Keratinocyte (primary cell): ENCODE data around the gene CEP20. TPM values are rescaled to one million over a fixed set of nuclear protein-coding genes. Genes with fewer than 3 reads are reported as not detected.

Experiments used
- DNase-seq: peaks from one replicate; pipeline ENCODE4 v3.0.0-alpha.2; 2011; ENCODE audit warnings: low read depth, missing footprints, low spot score
- FAIRE-seq: peaks from 2 replicates; lab custom pipeline; 2011; peaks lifted over from hg19 to GRCh38; lab: Jason Lieb, UNC
- H2AFZ ChIP-seq: 2 replicates; pipeline ENCODE4 v1.6.0; 2012; ENCODE audit warnings: low read length, control low read depth, inconsistent platforms; ENCODE audit not compliant: control insufficient read depth
- H3K27ac ChIP-seq: 2 replicates; pipeline ENCODE4 v1.5.1; 2011; ENCODE audit warnings: low read length; ENCODE audit not compliant: control insufficient read depth, insufficient read depth
- H3K27me3 ChIP-seq: 3 replicates; pipeline ENCODE4 v1.6.0; 2011; ENCODE audit warnings: low read length; ENCODE audit not compliant: control insufficient read depth, insufficient read depth; ENCODE audit errors: extremely low read depth
- H3K36me3 ChIP-seq, 2 experiments: 2 replicates in 1 of 2; 3 replicates in 1 of 2; pipeline ENCODE4 v1.5.1; 2011; ENCODE audit warnings: low read length in 2 of 2, mild to moderate bottlenecking in 1 of 2; ENCODE audit not compliant: control insufficient read depth in 2 of 2, insufficient read depth in 2 of 2; ENCODE audit errors: extremely low read depth in 1 of 2
- H3K4me1 ChIP-seq: 3 replicates; pipeline ENCODE4 v1.5.1; 2011; ENCODE audit warnings: low read length; ENCODE audit not compliant: control insufficient read depth, insufficient read depth; ENCODE audit errors: extremely low read depth
- H3K4me2 ChIP-seq: 3 replicates; pipeline ENCODE4 v1.6.0; 2011; ENCODE audit warnings: low read depth, low read length; ENCODE audit not compliant: control insufficient read depth, insufficient read depth; ENCODE audit errors: extremely low read depth
- H3K4me3 ChIP-seq, 3 experiments: fragments of 200-600 bp in 1 of 3; sonication (generic) in 1 of 3; 2 replicates in 2 of 3; 3 replicates in 1 of 3; pipeline ENCODE4 v1.5.1; 2011 to 2016; ENCODE audit warnings: low read length in 3 of 3, mild to moderate bottlenecking in 3 of 3, control low read depth in 2 of 3, inconsistent platforms in 1 of 3, low read depth in 1 of 3, mixed read lengths in 1 of 3, mixed run types in 1 of 3, moderate library complexity in 1 of 3; ENCODE audit not compliant: control insufficient read depth in 2 of 3, insufficient read depth in 2 of 3; ENCODE audit errors: extremely low read depth in 1 of 3
- H3K79me2 ChIP-seq: 2 replicates; pipeline ENCODE4 v1.6.0; 2012; ENCODE audit warnings: low read length; ENCODE audit not compliant: control insufficient read depth, insufficient read depth
- H3K9ac ChIP-seq: 3 replicates; pipeline ENCODE4 v1.6.0; 2011; ENCODE audit warnings: low read length; ENCODE audit not compliant: control insufficient read depth, insufficient read depth; ENCODE audit errors: extremely low read depth
- H3K9me1 ChIP-seq: 3 replicates; pipeline ENCODE4 v1.6.0; 2011; ENCODE audit warnings: low read length; ENCODE audit not compliant: control insufficient read depth, insufficient read depth; ENCODE audit errors: extremely low read depth
- H3K9me3 ChIP-seq: 2 replicates; pipeline ENCODE4 v1.5.1; 2012; ENCODE audit warnings: low read depth, low read length; ENCODE audit not compliant: control insufficient read depth
- H4K20me1 ChIP-seq: 3 replicates; pipeline ENCODE4 v1.6.0; 2011; ENCODE audit warnings: low read length; ENCODE audit not compliant: control insufficient read depth, insufficient read depth; ENCODE audit errors: extremely low read depth
- CTCF ChIP-seq, 3 experiments: IDR thresholded peaks in 1 of 3; conservative IDR thresholded peaks in 1 of 3; optimal IDR thresholded peaks in 1 of 3; 2 replicates in 2 of 3; 3 replicates in 1 of 3; pipeline versions ENCODE3 to v1.5.1; 2011; ENCODE audit warnings: low read length in 3 of 3, mild to moderate bottlenecking in 3 of 3, moderate library complexity in 2 of 3, control low read depth in 1 of 3, inconsistent platforms in 1 of 3; ENCODE audit not compliant: insufficient read depth in 2 of 3; ENCODE audit errors: extremely low read depth in 1 of 3
- EZH2 ChIP-seq: IDR thresholded peaks from one replicate; pipeline ENCODE4 v1.6.1; 2012; ENCODE audit warnings: inconsistent platforms, mild to moderate bottlenecking, low read length, moderate library complexity
- dilution Hi-C: fragments of 300-500 bp; cut with MboI; formaldehyde crosslinking; loops from one replicate; pipeline ENCODE4 v1.7.0; 2020; ENCODE audit warnings: low sequenced_read_pairs; ENCODE audit not compliant: extremely low pct_ligation_motif_present
- polyA plus RNA-seq, 5 experiments: library from polyadenylated mRNA; depleted of rRNA in 3 of 5; stranded (reverse) in 3 of 5; stranded (forward) in 1 of 5; unstranded in 1 of 5; fragments of >200 nt; gene quantifications; 1 replicate in 1 of 5; 2 replicates in 3 of 5; 3 replicates in 1 of 5; pipeline versions ENCODE4 v1.2.1 to v1.2.3, GENCODE V29; 2011 to 2012; ENCODE audit warnings: missing spikeins in 2 of 5, low read depth in 1 of 5, low replicate concordance in 1 of 5

Gene CEP20
- polyA plus RNA-seq, 1 donor (not counting 4 experiments of a cell fraction or from before 2014, with no cell fraction given) = 44.1 TPM

- no peak for FAIRE-seq
Measured at GRCh38 chr16:15864939-15865338, 23.5 kb downstream of the CEP20 start.

GRCh38 chr16:15861996-15862395 is 26.4 kb downstream of the CEP20 start:
- no peak for TF ChIP-seq CTCF (optimal IDR thresholded peaks at IDR 0.05 in 1 of 3, IDR thresholded peaks at IDR 0.05 in 1 of 3, conservative IDR thresholded peaks at IDR 0.05 in 1 of 3; ENCODE audit: extremely low read depth in 1 of 3, insufficient read depth in 2 of 3, low read length in 3 of 3)
- TF ChIP-seq EZH2 = no peak
- Histone ChIP-seq H3K9ac (no peak overlapping the region), H3K27ac (no peak overlapping the region), H2AFZ (no peak overlapping the region), H3K9me3 (no peaks in the 10 kb centered on the region), H3K4me2 (no peak overlapping the region), H3K4me1 (peaks cover 4% of the 10 kb centered on the region), H3K27me3 (peaks cover 19% of the 10 kb centered on the region), H3K79me2 (no peaks in the 10 kb centered on the region), H3K4me3 (no peak overlapping the region), H4K20me1 (no peaks in the 10 kb centered on the region), H3K36me3 (peaks cover 3 to 4% of the 10 kb centered on the region in 2 experiments), H3K9me1 (no peaks in the 10 kb centered on the region)
- FAIRE-seq = no peak
- dilution Hi-C loops = no loop called here
- DNase-seq = no peak

More at GRCh38 chr16:15864939-15865338, 23.5 kb downstream of the CEP20 start:
- no peaks in the 10 kb centered on the region for H3K9me3 ChIP-seq
- H4K20me1 ChIP-seq = no peaks in the 10 kb centered on the region
- dilution Hi-C loops = no loop called here
- H3K4me3 ChIP-seq = no peak overlapping the region
- H3K27ac ChIP-seq = no peak overlapping the region
- no peaks in the 10 kb centered on the region for H3K79me2 ChIP-seq
- H3K9me1 ChIP-seq = no peaks in the 10 kb centered on the region
- no peak for TF ChIP-seq EZH2
- TF ChIP-seq CTCF (optimal IDR thresholded peaks at IDR 0.05 in 1 of 3, IDR thresholded peaks at IDR 0.05 in 1 of 3, conservative IDR thresholded peaks at IDR 0.05 in 1 of 3; ENCODE audit: extremely low read depth in 1 of 3, insufficient read depth in 2 of 3, low read length in 3 of 3) = no peak
- H3K27me3 ChIP-seq = no peaks in the 10 kb centered on the region
- no peak overlapping the region for H3K4me2 ChIP-seq
- no peak for DNase-seq
- H2AFZ ChIP-seq = no peak overlapping the region
- H3K9ac ChIP-seq = no peak overlapping the region
- peaks cover 3 to 5% of the 10 kb centered on the region in 2 experiments for H3K36me3 ChIP-seq
- no peaks in the 10 kb centered on the region for H3K4me1 ChIP-seq
